K562 (cell line): ENCODE data around the gene GVQW3. TPM values are rescaled to one million over a fixed set of nuclear protein-coding genes. Genes with fewer than 3 reads are reported as not detected.

Experiments used
- ATAC-seq: fragments of 200-7000 bp; cut with Tn5 transposase; 3 replicates; pipeline ENCODE4 v1.9.1; 2020; ENCODE audit warnings: moderate library complexity
- BruUV-seq: library from RNA; stranded (reverse); fragments of 400-500 nt; replicated peaks from 2 replicates; lab custom pipeline; 2021; lab: Mats Ljungman, UMichigan
- CTCF ChIA-PET: fragments of 300-600 bp; formaldehyde crosslinking; extraction: SDS; loops from one replicate; lab custom pipeline; 2021; ENCODE audit warnings: low intra/inter-chr PET ratio; lab: Yijun Ruan, JAX
- POLR2A ChIA-PET: fragments of 300-600, 350-650 bp; sonication (Branson Sonifier 250); formaldehyde crosslinking; extraction: SDS; loops from one replicate; lab custom pipeline; 2021; ENCODE audit warnings: antibody characterized with exemption, inconsistent platforms; lab: Yijun Ruan, JAX
- DNase-seq, 4 experiments: peaks; one replicate each; pipeline versions ENCODE4 v3.0.0 to v3.0.0-alpha.2; 2011 to 2018; ENCODE audit warnings: low spot score in 3 of 4, mixed read lengths in 3 of 4; ENCODE audit errors: extremely low read depth in 1 of 4
- FAIRE-seq: peaks from 2 replicates; lab custom pipeline; 2011; peaks lifted over from hg19 to GRCh38; lab: Jason Lieb, UNC
- H2AFZ ChIP-seq: 2 replicates; pipeline ENCODE4 v1.6.0; 2011; ENCODE audit warnings: low read depth, low read length, control low read depth, inconsistent platforms
- H3K27ac ChIP-seq: fragments of 200-600 bp; 3 replicates; pipeline ENCODE4 v1.8.0; 2011; ENCODE audit warnings: low read depth, mild to moderate bottlenecking, control low read depth, inconsistent platforms, low read length, moderate library complexity, mixed read lengths; ENCODE audit errors: extremely low read depth
- H3K27me3 ChIP-seq, 2 experiments: fragments of 300-600 bp in 1 of 2; 2 replicates in 1 of 2; 3 replicates in 1 of 2; pipeline versions ENCODE4 v1.6.0 to v1.8.0; 2011; ENCODE audit warnings: inconsistent platforms in 2 of 2, low read length in 2 of 2, mild to moderate bottlenecking in 1 of 2, mixed read lengths in 1 of 2, moderate library complexity in 1 of 2; ENCODE audit not compliant: control insufficient read depth in 2 of 2, insufficient read depth in 2 of 2
- H3K36me3 ChIP-seq: fragments of 300-600 bp; 3 replicates; pipeline ENCODE4 v1.8.0; 2011; ENCODE audit warnings: mild to moderate bottlenecking, low read length, inconsistent platforms; ENCODE audit not compliant: control insufficient read depth, insufficient read depth
- H3K4me1 ChIP-seq, 2 experiments: fragments of 200-600 bp in 1 of 2; replicated peaks in 1 of 2; 2 replicates in 1 of 2; 3 replicates in 1 of 2; pipeline versions ENCODE4 v1.5.1 to v1.8.0; 2011; ENCODE audit warnings: inconsistent platforms in 2 of 2, low read length in 2 of 2, mild to moderate bottlenecking in 1 of 2, mixed read lengths in 1 of 2, moderate library complexity in 1 of 2; ENCODE audit not compliant: control insufficient read depth in 2 of 2, insufficient read depth in 2 of 2
- H3K4me2 ChIP-seq: 2 replicates; pipeline ENCODE4 v1.6.1; 2011; ENCODE audit warnings: low read length, control low read depth, inconsistent platforms, mixed read lengths; ENCODE audit not compliant: insufficient read depth
- H3K4me3 ChIP-seq: fragments of 200-600 bp; sonication (generic), shearing (Covaris generic); 2 replicates; pipeline ENCODE4 v1.5.1; 2016; ENCODE audit warnings: control low read depth, inconsistent platforms
- H3K79me2 ChIP-seq: fragments of 200-600 bp; 3 replicates; pipeline ENCODE4 v1.8.0; 2011; ENCODE audit warnings: low read length, inconsistent platforms; ENCODE audit not compliant: control insufficient read depth, insufficient read depth
- H3K9ac ChIP-seq, 2 experiments: 2 replicates each; pipeline versions ENCODE4 v1.6.0 to v1.6.1; 2011; ENCODE audit warnings: low read depth in 2 of 2, low read length in 2 of 2, control low read depth in 1 of 2, inconsistent platforms in 1 of 2, mild to moderate bottlenecking in 1 of 2, mixed read lengths in 1 of 2; ENCODE audit not compliant: insufficient read depth in 1 of 2
- H3K9me1 ChIP-seq: one replicate; pipeline ENCODE4 v1.6.0; 2011; ENCODE audit warnings: inconsistent platforms, mild to moderate bottlenecking, low read length, moderate library complexity; ENCODE audit not compliant: control insufficient read depth, insufficient read depth
- H3K9me3 ChIP-seq: replicated peaks from 2 replicates; pipeline ENCODE4 v1.5.1; 2011; ENCODE audit warnings: low read depth, low read length, inconsistent platforms; ENCODE audit not compliant: control insufficient read depth, insufficient read depth
- H4K20me1 ChIP-seq: replicated peaks from 2 replicates; pipeline ENCODE4 v1.6.1; 2011; ENCODE audit warnings: low read length, inconsistent platforms, mixed read lengths; ENCODE audit not compliant: control insufficient read depth, insufficient read depth
- CBX5 ChIP-seq: IDR thresholded peaks from 2 replicates; pipeline ENCODE4 v1.6.1; 2014; ENCODE audit warnings: low read depth, borderline replicate concordance
- ETV5 ChIP-seq: sonication (generic); formaldehyde crosslinking; IDR thresholded peaks from 2 replicates; pipeline ENCODE4 v1.4.0; 2020; ENCODE audit warnings: low read depth, mild to moderate bottlenecking, missing genetic modification reagents
- KAT7 ChIP-seq: sonication (generic); formaldehyde crosslinking; IDR thresholded peaks from 2 replicates; pipeline ENCODE4 v1.8.0; 2022; ENCODE audit warnings: missing genetic modification reagents, mild to moderate bottlenecking, borderline replicate concordance
- NELFE ChIP-seq: IDR thresholded peaks from 2 replicates; pipeline ENCODE4 v1.6.1; 2011; ENCODE audit warnings: mild to moderate bottlenecking; ENCODE audit not compliant: insufficient read depth, insufficient read length
- ZNF583 ChIP-seq: fragments of 250-450 bp; sonication (Bioruptor Pico); IDR thresholded peaks from 2 replicates; pipeline ENCODE4 v1.4.0; 2020
- WGBS: fragments of 100-300 bp; shearing (Covaris generic); methylation state at CpG from one replicate; pipeline ENCODE4 v1.1.6; 2016; ENCODE audit warnings: low coverage, mixed read lengths; ENCODE audit not compliant: insufficient coverage; ENCODE audit errors: missing lambda C conversion rate; 5-methylcytosine and 5-hydroxymethylcytosine counted together
- in situ Hi-C: fragments of 300-500 bp; cut with MboI; formaldehyde crosslinking; loops from 4 replicates; pipeline ENCODE4 v1.15.0; 2018; ENCODE audit warnings: inconsistent platforms, mixed read lengths
- intact Hi-C: fragments of 100-400 bp; cut with micrococcal nuclease; formaldehyde crosslinking; loops from 2 replicates; pipeline ENCODE4 v1.14.2; 2022
- polyA plus RNA-seq, 8 experiments: library from polyadenylated mRNA; depleted of rRNA in 4 of 8; stranded (reverse) in 5 of 8; unstranded in 3 of 8; fragments of >200 nt; fragmentation: Nextera tagmentation in 2 of 8; fragmentation: Illumina TruSeq in 1 of 8; extraction: Ambion mirVana in 2 of 8; extraction: Trizol in 1 of 8; gene quantifications; 2 replicates each; pipeline versions ENCODE4 v1.2.1 to v1.2.3, GENCODE V29; 2011 to 2014; ENCODE audit warnings: inconsistent platforms in 1 of 8, missing spikeins in 1 of 8
- total RNA-seq, 7 experiments: library from RNA; depleted of rRNA in 6 of 7; stranded (reverse); fragments of >200 nt in 6 of 7; fragmentation: Illumina TruSeq in 2 of 7; extraction: Trizol in 2 of 7; gene quantifications; 2 replicates each; pipeline versions ENCODE4 v1.2.1 to v1.2.3, GENCODE V29; 2011 to 2021; ENCODE audit warnings: low replicate concordance in 1 of 7
- TF ChIP-seq, protein P1 (sequence below): fragments of 200-800 bp; sonication (Bioruptor generic); IDR thresholded peaks from 2 replicates; pipeline ENCODE4 v1.6.1; 2017; ENCODE audit warnings: missing genetic modification characterization, missing compliant biosample characterization
- TF ChIP-seq, protein P2 (sequence below), 2 experiments: fragments of 450-650 bp; conservative IDR thresholded peaks; 2 replicates each; pipeline ENCODE4 v1.6.1; 2017; ENCODE audit warnings: mild to moderate bottlenecking in 2 of 2, moderate library complexity in 2 of 2
- TF ChIP-seq, protein P3 (sequence below), 3 experiments: fragments of 200-800 bp in 1 of 3; sonication (Bioruptor generic) in 1 of 3; sonication (generic) in 1 of 3; formaldehyde crosslinking in 1 of 3; IDR thresholded peaks; 2 replicates each; pipeline versions ENCODE4 v1.6.1 to v1.8.0; 2016 to 2022; ENCODE audit warnings: mild to moderate bottlenecking in 2 of 3, missing compliant biosample characterization in 2 of 3, missing genetic modification characterization in 2 of 3, missing genetic modification reagents in 1 of 3

Gene GVQW3
- total and polyA plus RNA-seq, 9 of the 15 experiments (the other 6 are each of a cell fraction or from before 2014, with no cell fraction given), result 0.66 to 5.7 (median 2.1) TPM

DNA sequence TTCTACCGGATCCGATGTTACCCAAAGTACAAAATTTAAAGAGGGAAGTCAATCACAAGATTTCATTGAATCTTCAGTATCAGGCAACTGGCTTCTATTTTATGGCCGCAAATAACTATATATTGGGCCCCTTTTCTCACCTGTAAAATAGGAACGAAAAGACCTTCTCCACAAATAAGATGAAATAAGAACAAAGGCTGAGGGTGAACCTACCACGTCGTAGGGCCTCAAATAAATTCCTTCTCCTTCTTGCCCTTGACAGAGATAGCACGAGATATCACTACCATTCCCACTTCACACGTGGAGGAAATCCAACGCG, 62.9 kb downstream of the GVQW3 start (continued):
- TF ChIP-seq, protein P1, sequence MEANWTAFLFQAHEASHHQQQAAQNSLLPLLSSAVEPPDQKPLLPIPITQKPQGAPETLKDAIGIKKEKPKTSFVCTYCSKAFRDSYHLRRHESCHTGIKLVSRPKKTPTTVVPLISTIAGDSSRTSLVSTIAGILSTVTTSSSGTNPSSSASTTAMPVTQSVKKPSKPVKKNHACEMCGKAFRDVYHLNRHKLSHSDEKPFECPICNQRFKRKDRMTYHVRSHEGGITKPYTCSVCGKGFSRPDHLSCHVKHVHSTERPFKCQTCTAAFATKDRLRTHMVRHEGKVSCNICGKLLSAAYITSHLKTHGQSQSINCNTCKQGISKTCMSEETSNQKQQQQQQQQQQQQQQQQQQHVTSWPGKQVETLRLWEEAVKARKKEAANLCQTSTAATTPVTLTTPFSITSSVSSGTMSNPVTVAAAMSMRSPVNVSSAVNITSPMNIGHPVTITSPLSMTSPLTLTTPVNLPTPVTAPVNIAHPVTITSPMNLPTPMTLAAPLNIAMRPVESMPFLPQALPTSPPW (CRISPR knock-in tag), result 0 out of 2 replicates have a peak, but pooled peaks have one; percentile 18
- TF ChIP-seq, protein P2, sequence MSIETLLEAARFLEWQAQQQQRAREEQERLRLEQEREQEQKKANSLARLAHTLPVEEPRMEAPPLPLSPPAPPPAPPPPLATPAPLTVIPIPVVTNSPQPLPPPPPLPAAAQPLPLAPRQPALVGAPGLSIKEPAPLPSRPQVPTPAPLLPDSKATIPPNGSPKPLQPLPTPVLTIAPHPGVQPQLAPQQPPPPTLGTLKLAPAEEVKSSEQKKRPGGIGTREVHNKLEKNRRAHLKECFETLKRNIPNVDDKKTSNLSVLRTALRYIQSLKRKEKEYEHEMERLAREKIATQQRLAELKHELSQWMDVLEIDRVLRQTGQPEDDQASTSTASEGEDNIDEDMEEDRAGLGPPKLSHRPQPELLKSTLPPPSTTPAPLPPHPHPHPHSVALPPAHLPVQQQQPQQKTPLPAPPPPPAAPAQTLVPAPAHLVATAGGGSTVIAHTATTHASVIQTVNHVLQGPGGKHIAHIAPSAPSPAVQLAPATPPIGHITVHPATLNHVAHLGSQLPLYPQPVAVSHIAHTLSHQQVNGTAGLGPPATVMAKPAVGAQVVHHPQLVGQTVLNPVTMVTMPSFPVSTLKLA (conservative IDR thresholded peaks at IDR 0.05), result peak in 1 of 2 experiments; percentile 28; a peak in 1 of 4 replicates
- TF ChIP-seq KAT7 (CRISPR knock-in tag), result 0 out of 2 replicates have a peak, but pooled peaks have one; percentile 41
- TF ChIP-seq ETV5, result no peak

DNA sequence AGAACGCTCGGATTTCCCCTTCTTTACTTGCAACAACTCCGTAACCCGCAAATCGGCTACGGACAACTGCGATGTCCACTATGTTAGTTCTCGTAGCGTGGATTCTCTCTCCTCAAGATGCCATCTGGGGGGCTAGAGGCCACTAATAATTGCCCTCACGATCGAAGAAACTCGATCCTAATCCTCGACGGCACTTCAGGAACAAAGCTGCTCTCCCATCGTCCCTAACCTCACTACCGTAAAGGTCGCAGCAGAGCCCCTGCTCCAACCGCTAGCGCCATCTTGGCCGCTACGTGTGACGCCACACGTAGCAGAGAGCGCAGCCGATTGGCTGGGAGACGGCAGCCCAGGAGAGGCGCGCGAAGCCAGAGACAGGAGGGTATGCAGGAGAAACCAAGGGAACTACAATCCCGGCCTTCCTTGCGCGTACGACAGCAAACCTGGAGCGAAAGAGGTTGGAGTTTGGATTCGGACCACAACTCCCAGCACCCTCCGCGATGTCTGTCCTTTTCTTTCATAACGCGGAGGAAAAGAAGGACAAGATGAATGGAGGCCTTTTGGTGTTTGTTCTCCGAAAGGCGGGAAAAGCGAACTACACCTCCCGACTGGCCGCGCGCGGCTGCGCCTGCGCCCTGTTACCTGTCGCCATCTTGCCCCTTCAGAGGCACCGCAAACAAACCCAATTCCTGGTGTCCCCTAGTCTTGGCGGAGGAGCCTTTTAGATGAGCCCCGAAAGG, 63.4 kb downstream of the GVQW3 start, which contains the start of gene EMSY:
Gene EMSY (plus strand): TSS at position 635 of the 737 bp plus-strand sequence. CDS start 1,921 bp downstream, outside the sequence.
- Histone ChIP-seq H3K4me1 (peaks cover 2 to 24% of the 10 kb centered on the region in 2 experiments; a peak in 4 of 5 replicates), H3K4me2 (peak within 1 kb of the TSS; percentile 99), H3K27ac (peak within 1 kb of the TSS; percentile 99), H3K9ac (peak within 1 kb of the TSS; percentile 94 to 100), H3K79me2 (peaks cover 70% of the 10 kb centered on the region), H3K9me3 (no peaks in the 10 kb centered on the region; the same call in 1 of the 2 replicates), H4K20me1 (peaks cover 8% of the 10 kb centered on the region; the same call in 1 of the 2 replicates), H3K36me3 (peaks cover 42% of the 10 kb centered on the region), H2AFZ (peak within 1 kb of the TSS; percentile 96), H3K9me1 (no peaks in the 10 kb centered on the region), H3K4me3 (peak within 1 kb of the TSS; percentile 68), H3K27me3 (no peaks in the 10 kb centered on the region)
- DNase-seq, result peak; percentile 94 to 98 (median 96)
- under 1% methylated on average over 50 of the region's 53 CpGs for WGBS
- ChIA-PET CTCF (no interaction called here), POLR2A (interaction anchor here (0.8 to 1.6 kb wide), 4 partner anchors 19 to 39 kb away, joined by 3 to 4 read pairs (median 4); no protein-coding TSS in a partner anchor)
- FAIRE-seq, result peak; percentile 99
- in situ Hi-C loops (no loop called here), intact Hi-C loops (loop anchor here (5.0 kb wide), 1 partner anchor 62 kb away; the partner anchor contains the start of genes GVQW3 and THAP12)
- peak; percentile 94 for ATAC-seq
- no TSS peak for BruUV-seq
- TF ChIP-seq NELFE, result no peak
- no peak for TF ChIP-seq ZNF583 (CRISPR knock-in tag)
- TF ChIP-seq CBX5, result no peak
- TF ChIP-seq, protein P3, sequence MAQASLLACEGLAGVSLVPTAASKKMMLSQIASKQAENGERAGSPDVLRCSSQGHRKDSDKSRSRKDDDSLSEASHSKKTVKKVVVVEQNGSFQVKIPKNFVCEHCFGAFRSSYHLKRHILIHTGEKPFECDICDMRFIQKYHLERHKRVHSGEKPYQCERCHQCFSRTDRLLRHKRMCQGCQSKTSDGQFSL (CRISPR knock-in tag; IDR thresholded peaks at IDR 0.05), result no peak
- TF ChIP-seq, protein P3 (tag; IDR thresholded peaks at IDR 0.05), result no peak
